NCI-H1417 (cell line): ENCODE measurements around the gene SLC4A11.
A peak's percentile ranks its signal among the peaks of the same experiment; 100 is the strongest.
"Not testable (repeated sequence)": the region's sequence is repeated elsewhere in the genome, so short reads cannot be mapped to it uniquely, and the experiment has no call there.

Experiments
- DNase-seq, 3 experiments: peaks; one replicate each; lab custom pipeline; 2025; lab: John Stamatoyannopoulos, UW

SLC4A11 gene

DNA sequence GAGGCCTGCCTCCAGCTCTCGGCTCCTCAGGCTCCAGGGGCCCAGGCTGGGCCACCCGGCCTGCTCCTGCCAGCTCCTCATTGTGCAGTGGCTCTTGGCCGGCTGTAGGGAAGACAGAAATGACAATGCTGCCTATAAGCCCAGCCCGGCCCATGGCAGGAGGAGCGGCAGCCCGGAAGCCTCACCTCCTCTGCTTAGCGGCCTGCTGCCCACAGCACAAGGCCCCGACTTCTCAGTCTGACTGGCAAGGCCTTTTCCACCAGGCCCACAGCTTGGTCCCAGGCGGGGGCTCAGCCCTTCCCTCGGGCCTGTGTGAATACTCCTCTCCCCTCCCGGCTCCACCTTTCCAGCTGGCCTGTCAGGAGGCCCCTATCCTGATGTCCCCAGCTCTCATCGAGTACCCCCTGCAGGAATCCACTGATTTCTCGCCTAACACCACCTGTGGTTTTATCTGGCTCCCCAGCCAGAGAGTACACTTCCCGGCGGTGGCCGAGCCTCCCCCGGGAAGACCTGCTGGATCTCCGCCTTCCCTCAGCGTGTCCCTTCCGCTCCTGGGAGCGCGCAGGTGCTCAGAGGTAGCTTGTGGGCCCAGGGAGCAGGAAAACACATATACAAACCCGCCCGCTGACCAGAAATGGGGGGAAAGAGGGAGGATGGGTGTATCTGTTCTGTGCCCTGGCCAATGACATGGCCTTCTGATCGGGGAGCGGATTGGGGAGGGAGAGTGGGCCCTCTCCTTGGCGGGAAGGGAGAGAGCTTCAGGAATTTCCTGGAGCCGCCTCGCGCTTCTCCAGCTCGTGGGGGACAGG is 35.5 kb downstream of the SLC4A11 start:
- peak; percentile 47 to 91 (median 90) for DNase-seq

DNA sequence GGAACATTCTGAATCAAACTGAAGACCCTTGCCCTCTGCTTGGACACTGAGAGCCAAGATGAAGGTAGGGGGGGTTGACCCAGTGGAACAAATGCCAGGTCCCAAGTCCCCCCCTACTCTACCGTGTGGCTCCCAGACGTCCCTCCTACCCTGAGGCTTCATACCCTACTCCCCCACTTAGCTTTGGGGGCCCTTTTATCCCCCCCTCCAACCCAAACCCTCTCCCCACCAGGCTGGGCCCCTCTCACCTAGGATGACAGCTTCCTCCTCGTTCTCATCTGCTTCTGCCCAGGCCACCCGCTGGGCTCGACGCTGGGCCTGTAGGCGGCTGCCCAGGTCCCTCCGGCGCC is 36.0 kb downstream of the SLC4A11 start:
- no peak for DNase-seq

DNA sequence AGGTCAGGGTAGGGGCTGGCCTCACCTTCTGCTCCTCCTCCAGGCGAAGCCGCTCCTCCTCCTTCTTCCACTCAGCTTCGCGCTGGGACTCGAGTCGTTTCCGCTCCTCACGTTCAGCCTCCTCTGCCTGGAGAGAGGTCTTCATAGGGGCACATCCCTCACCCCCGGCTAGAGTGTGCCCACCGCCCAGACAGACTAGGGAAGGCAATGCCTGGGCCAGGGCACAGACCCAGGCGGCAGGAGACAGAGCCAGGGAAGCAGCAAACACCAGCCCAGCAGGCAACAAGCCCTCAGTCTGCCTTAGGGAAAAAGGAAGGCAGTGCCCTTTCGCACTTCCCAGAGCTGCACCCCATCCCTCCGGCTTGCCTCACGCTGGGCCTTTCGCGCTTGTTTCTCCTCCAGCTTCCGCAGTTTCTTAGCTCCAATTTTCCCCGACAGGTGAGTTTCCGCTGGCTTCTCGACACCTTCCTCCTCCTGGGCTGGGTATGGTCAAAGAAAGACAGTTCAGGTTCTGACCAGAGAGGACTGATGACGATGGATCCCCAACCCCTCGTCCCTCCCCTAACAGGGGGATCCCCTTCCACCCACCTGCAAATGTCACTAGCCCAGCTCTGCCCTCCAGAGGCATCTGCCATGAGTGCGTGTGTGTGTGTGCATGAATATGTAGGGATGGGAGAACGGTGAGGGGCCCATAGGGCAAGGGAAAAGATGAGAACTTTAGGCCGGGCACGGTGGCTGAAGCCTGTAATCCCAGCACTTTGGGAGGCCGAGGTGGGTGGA is 38.8 kb downstream of the SLC4A11 start:
- DNase-seq: no peak

DNA sequence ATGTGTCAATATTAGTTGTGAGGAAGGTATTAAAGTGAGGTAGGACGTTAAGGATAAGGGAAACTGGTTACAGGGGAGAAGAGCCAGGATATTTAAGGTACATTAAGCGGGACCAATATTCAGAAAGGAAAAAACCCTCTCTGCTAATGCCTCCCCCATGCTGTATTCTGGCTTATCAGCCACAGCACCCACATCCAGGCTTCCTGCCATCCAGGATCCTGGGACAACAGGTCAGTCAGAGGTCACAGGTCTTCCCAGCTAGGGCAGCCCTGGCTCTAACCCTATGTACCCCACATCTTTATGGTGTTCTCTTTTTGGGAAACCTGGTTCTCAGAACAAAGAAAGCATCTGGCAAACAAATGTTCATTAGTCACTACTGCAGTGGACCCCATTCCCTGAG is 39.8 kb downstream of the SLC4A11 start:
- DNase-seq: no peak

DNA sequence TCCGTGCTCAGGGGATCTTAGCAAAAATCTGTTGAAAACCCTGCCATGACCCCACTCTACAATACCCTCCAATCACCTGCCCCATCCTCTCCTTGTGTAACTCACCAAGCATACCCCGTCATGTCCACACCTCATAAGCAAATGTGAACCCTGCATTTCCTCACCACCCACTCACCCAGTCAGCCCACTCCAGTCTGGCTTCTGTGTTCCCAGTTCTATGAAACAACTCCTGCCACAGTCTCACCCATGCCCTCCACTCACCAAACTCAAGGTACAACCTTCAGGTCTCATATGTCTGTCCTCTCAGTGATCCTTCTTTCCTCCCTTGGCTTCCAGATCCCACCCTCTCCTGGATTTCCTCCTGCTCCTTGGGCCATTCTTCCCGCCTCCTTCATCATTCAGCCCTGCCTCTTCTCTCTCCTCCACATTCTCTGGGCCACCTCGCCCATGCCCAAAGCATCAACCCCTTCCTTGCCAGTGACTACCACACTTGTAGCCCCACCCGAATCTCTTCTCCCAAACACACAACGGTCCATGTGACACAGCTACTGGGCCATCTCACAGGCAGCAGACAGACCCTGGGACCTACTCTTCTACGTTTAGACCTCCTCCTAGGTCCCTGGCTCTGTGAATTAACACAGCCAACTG is 43.3 kb downstream of the SLC4A11 start:
- DNase-seq: no peak

DNA sequence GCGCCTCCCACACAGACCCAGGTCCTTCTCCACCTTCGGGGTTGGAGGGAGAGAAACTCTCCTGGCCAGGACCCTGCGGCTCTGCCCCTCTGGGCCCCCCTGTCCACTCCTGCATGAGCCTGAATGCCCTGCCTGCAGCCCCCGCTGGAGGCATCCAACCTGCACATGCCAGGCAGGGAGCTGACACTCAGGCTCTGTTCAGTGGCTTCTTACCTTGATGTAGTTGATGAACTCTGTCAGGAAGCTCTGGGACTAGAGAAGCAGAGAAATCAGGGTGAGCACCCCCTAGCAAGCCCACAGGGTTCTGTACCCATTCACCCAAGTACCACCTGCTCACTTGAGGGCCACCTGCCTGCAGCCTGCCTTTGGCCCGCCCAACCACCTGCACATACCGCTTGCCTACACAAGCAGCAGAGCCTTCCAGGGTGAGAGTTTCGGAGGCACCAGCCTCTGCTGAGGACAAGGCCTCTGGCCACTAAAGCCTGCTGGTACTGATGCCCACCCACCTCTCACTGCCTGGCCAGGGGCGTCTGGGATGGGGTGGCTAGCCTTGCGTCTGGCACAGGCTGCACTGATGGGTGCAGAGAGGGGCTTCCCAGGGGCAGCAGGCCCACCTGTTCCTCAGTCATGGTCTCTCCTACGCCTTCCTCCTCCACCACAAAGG is 44.2 kb downstream of the SLC4A11 start:
- DNase-seq: peak in 1 of 3 experiments; percentile 46

DNA sequence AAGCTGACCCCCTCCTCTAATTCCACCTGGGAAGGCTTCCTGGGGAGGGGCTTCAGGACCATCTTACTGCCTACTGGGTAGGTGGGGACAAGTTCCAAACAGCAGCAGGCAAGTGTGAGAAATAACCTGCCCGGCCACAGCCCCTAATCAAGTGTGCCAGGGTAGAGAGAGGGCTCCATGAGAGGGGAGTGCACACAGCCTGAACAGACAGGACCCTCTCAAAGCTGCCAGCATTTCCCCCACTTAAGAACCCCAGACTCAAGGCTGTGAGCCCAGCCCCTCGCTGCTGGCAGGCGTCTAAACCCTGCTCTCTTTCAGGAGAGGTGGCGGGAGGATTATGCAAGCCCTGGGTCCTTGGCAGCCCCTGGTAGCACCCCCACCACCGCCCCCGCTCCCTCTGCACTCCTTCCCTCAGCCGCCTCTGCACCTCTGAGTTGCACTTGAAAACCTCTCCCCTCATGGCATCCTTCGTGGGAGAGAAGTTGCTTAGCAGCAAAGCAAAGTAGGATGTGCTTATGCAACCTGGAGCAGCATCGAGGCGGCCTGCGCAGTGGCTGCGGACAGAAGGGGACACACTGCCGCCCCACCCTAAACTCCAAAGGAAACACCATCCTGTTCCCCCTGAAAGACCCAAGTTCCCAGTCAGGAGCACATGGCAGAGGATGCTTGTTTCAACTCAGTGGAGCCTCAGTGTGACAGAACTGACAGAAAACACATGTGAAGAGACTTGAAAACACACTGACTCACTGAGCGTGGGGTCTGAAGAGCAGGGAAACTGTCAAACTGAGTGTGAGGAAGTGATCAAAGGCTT is 45.0 kb downstream of the SLC4A11 start:
- DNase-seq: no peak

DNA sequence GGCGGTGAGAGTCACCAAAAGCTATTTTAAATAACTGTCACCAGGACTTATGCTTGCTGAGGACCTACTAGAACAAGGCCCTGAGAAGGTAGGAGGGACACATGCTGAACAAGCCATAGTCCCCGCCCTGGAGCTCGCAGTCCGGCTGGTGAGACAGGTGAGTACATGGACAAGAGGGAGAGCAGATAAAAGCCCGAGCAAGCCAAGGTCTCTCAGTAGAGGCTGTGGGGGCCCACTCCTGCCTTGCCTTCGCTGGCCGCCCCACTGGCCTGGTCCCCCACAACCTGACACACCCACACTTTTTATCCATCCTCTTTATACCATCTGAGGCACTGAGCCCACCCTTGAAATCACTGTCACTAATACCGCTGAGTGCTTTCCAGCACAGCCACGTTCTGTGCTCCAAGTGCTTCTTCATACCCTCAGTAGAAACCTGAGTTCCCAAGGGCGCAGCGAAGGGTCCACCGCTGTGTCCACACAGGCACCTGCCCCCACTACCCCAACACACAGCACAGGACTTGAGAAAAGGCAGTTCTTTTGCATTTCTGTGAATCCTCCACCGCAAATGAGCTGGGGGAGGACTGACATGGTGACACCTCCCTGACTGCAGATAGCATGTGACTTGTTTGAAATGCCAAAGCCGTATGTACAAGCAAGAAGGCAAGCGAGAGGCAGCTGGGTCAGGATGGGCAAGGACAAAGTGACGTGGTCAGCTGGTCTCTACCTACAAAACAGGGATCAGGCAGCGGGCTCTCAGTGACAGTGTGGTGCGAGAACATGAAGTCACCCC is 46.6 kb downstream of the SLC4A11 start:
- DNase-seq: no peak

DNA sequence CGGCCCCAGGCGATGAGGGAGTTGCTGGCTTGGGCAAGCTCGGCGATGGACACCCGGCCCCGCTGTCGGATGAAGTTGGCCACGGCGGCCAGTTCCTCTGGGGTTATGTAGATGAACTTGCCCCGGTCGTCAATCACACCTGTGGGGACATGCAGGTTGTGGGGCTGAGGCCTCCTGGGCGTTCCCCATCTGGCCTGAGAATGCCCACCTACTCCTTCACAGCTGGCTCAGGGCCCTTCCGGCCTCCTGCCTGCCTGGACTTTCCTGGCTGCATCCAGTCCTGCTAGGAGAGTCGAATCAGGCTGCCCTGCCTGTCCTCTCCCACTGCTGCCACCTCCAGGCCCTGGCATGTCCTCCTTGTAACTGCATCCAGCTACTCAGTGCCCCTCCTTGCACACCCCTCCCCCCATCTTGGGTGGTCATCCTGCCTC is 48.3 kb downstream of the SLC4A11 start:
- DNase-seq: no peak

DNA sequence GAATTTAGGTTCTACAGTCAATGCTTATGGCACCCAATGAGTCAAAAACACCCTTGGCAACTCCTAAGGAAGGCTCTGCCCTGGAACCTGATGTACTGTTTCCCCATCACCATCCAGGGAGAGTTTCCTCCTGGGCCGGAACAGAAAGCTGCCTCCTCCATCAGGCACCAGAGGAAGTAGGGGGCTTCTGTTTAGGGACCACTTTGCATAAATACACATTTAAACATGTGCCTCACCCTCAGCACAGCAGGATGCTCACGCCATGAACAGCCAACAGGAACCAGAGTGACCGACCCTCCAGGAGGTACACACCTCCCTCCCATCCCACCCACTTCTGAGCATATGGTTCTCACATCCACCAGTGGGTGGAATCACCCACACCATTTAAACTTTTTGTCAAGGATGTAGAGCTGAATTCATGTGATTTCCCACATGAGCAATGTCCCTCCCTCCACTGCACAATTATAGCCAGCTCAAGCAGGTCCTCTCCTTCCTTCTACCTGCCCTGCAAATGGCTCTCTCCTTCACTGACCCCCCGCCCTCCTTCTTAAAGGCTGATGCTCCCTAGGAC is 49.3 kb downstream of the SLC4A11 start:
- DNase-seq: no peak

DNA sequence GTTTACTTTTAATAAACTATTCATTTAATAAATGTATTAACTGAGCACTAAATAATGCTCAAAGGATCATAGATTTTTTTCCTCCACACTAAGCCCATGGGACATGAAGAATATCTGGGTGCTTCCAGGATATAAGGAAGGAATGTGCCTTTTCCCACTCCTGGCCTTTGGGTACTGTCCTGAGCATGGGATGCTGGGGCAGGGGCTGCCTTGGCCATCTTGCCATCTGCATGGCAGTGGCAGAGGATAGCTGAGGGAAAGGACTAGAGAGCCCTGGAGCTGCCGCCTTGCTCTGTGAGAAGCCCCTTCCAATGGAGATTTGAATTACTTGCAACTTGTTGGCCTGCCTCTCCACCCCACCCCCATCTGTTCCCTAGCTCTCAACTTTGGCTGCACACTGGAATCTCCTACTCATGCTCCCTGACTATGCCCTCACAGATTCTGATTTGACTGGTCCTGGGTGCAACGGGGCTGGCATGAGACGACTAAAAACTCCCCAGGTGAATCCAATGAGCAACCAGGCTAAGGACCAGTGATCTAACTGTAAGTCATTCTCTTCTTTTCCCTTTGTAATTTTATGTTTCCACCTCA is 50.1 kb downstream of the SLC4A11 start:
- no peak for DNase-seq

DNA sequence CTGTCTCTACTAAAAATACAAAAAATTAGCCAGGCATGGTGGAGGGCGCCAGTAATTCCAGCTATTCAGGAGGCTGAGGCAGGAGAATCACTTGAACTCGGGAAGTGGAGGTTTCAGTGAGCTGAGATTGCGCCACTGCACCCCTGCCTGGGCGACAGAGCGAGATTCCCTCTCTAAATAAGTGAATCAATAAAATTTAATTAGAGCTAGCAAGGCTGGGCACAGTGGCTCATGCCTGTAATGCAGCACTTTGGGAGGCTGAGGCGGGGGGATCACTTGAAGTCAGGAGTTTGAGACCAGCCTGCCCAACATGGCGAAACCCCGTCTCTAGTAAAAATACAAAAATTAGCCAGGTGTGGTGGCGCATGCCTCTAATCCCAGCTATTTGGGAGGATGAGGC is 51.1 kb downstream of the SLC4A11 start:
- not testable (repeated sequence) for DNase-seq

DNA sequence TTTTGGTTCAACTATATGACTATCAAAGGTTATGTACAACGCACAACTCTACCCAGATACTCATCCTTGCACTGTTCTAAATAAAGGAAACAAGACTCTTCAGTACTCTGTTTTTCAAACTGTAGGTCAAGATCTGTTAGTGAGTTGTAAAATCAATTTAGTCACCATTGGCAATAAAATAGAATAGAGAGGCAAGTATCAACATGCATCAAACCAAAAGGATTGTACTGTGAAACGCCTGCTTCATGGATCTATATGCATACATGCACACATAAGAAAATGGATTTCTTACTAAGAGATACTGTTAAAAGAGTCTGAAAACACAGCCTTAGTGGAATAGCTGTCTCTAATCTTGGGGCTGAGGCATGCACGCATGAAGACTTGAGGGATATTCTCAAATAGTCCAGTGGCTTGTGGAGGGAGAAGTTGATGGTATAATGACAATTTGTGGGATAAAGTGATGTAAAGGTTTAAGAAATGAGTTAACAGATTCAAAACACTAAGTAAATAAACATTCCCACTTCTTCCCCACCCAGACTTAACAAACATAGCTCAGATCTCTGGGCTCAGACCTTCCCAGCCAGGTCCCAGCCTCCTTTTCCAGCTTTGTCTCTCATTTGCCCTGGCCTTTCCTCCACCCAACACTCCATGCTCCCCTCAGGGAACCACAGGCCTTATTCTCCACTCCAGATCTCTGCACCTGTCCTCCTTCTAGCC is 54.9 kb downstream of the SLC4A11 start:
- DNase-seq: peak in 1 of 3 experiments; percentile 71

DNA sequence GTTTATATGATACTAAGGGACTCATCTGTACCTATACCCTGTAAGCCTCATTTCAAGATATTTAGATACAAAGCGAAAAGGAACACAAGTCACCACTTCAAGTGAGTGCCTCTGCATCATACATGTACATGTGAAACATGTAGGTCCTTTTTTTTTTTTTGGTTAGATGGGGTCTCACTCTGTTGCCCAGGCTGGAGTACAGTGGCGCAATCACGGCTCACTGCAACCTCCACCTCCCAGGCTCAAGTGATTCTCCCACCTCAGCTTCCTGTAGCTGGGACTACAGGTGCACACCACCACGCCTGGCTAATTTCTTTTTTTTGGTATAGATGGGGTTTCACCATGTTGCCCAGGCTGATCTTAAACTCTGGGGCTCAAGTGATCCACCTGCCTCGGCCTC is 56.6 kb downstream of the SLC4A11 start:
- not testable (repeated sequence) for DNase-seq

DNA sequence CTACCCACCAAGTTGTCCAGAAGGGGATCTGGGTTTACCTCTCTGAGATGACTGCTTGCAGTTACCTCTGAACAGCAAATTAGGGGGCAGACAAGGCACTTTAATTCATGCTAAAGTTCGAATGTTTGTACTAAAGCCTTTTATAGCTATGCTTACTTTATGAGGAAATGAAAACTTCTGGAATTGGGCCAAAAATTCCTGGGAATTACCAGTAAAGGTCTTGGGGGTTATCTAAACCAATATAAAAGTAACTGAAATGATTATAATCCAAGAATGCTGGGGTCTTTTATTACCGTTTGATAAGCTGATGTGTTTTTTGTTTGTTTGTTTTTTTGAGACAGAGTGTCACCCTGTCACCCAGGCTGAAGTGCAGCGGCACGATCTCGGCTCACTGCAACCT is 57.7 kb downstream of the SLC4A11 start:
- no peak for DNase-seq

DNA sequence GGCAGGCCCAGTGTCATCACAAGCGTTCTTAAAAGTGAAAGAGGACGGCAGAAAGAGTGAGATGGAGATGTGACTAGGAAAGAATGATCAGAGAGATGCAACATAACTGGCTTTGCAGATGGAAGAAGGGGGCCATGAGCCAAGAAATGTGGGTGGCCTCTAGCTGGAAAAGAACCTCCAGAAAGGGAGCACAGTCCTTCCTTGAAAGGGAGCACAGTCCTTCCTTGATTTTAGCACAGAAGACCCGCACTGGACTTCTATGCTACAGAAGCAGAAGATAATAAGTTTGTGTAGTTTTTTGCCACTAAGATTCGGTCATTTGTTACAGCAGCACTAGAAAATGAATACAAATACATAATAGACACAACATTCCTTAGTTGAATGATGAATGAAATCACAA is 58.7 kb downstream of the SLC4A11 start:
- no peak for DNase-seq

DNA sequence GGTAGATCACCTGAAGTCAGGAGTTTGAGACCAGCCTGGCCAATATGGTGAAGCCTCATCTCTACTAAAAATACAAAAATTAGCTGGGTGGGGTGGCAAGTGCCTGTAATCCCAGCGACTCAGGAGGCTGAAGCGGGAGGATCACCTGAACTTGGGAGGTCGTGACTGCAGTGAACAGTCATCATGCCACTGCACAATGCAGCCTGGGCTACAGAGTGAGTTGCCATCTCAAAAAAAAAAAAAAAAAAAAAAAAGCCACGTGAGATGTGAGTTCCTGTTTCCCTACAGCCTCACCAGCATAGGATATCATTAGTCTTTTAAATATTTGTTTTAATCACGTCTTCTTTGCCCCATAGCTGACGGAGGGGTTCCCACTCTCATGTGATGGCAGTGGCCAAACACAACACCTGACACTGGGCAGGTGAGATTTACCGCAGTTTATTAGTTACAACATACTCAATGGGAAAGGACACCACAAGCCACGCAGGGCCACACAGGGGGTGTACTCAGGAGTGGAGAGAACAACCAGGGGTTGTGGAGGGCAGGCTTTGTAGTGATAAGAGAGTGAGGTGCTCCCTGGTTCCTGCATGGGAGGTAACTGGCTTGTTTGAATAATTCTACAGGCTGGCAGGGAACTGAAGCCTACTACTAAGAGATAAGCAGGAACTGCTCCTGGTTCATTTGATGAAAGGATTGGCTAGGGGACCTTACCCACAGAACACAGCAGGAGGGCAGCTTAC is 61.1 kb downstream of the SLC4A11 start:
- DNase-seq: no peak
